Suprapubic skin (tissue), 4 donors: ENCODE data around the gene SRBD1. TPM values are rescaled to one million over a fixed set of nuclear protein-coding genes. Genes with fewer than 3 reads are reported as not detected.

Experiments used
- DNase-seq, 2 donors: peaks; one replicate each; pipeline ENCODE4 v3.0.0-alpha.2; 2019; ENCODE audit warnings: low spot score in 2 of 2
- H3K27ac ChIP-seq: fragments of 200-600 bp; sonication (generic); one replicate; pipeline ENCODE4 v1.5.1; 2019
- H3K27me3 ChIP-seq: fragments of 200-600 bp; sonication (generic); one replicate; pipeline ENCODE4 v1.5.1; 2019
- H3K36me3 ChIP-seq: fragments of 200-600 bp; sonication (generic); one replicate; pipeline ENCODE4 v1.5.1; 2019
- H3K4me1 ChIP-seq: fragments of 200-600 bp; sonication (generic); one replicate; pipeline ENCODE4 v1.5.1; 2019
- H3K4me3 ChIP-seq: fragments of 200-600 bp; sonication (generic); one replicate; pipeline ENCODE4 v1.5.1; 2019; ENCODE audit warnings: mild to moderate bottlenecking
- H3K9me3 ChIP-seq: fragments of 200-600 bp; sonication (generic); one replicate; pipeline ENCODE4 v1.5.1; 2019
- EP300 ChIP-seq: sonication (generic); formaldehyde crosslinking; IDR thresholded peaks from one replicate; pipeline ENCODE4 v1.6.1; 2017; ENCODE audit warnings: antibody characterized with exemption
- POLR2A ChIP-seq, 2 donors: fragments of 450-650 bp; IDR thresholded peaks; one replicate each; pipeline ENCODE4 v1.6.1; 2017; ENCODE audit warnings: antibody characterized with exemption in 2 of 2, mild to moderate bottlenecking in 2 of 2, moderate library complexity in 2 of 2
- POLR2AphosphoS5 ChIP-seq, 3 donors: sonication (generic); formaldehyde crosslinking; IDR thresholded peaks; one replicate each; pipeline ENCODE4 v1.6.1; 2017; ENCODE audit warnings: antibody characterized with exemption in 3 of 3
- WGBS: methylation state at CpG from one replicate; pipeline ENCODE4 v1.1.5; 2018; 5-methylcytosine and 5-hydroxymethylcytosine counted together
- total RNA-seq, 4 donors: library from RNA; depleted of rRNA; stranded (reverse); fragments of >200 nt; gene quantifications; one replicate each; pipeline ENCODE4 v1.1.0, GENCODE V29; 2016
- TF ChIP-seq, protein P1 (sequence below), 2 donors: fragments of 200-600 bp in 1 of 2; fragments of 450-650 bp in 1 of 2; sonication (generic) in 1 of 2; IDR thresholded peaks; one replicate each; pipeline ENCODE4 v1.5.1; 2016 to 2019; ENCODE audit warnings: antibody characterized with exemption in 2 of 2, mild to moderate bottlenecking in 1 of 2, moderate library complexity in 1 of 2

Gene SRBD1
- total RNA-seq, 4 donors from 2014 or later, result 6.1 to 9.6 (median 7.2) TPM

- 63% methylated on average over 1 of the region's 1 CpG for WGBS
These were observed 3.3 kb upstream of the SRBD1 start for GRCh38 chr2:45614330-45614729.

DNA sequence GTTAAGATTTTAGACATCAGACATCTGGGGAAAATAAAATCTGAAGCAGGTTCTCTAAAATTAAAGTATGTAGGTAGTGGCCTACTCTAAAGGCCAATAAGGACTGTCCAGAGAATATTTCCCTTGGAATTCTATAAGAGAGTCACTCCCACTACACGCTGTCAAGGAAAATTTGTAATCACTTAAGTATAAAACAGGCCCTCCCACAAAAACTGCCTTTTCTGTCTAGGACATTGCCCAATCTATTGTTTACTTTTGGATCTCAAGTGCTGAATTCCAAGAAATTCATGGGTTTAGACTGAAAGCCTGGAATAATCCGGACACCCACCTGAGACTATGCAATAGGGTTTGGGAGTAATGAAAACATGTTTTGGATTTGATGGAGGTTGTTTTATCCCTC, 1.7 kb upstream of the SRBD1 start:
- no peak for DNase-seq
- WGBS, result 67% methylated on average over 2 of the region's 2 CpGs
- H3K36me3 ChIP-seq, result no peaks in the 10 kb centered on the region
- TF ChIP-seq, protein P1, sequence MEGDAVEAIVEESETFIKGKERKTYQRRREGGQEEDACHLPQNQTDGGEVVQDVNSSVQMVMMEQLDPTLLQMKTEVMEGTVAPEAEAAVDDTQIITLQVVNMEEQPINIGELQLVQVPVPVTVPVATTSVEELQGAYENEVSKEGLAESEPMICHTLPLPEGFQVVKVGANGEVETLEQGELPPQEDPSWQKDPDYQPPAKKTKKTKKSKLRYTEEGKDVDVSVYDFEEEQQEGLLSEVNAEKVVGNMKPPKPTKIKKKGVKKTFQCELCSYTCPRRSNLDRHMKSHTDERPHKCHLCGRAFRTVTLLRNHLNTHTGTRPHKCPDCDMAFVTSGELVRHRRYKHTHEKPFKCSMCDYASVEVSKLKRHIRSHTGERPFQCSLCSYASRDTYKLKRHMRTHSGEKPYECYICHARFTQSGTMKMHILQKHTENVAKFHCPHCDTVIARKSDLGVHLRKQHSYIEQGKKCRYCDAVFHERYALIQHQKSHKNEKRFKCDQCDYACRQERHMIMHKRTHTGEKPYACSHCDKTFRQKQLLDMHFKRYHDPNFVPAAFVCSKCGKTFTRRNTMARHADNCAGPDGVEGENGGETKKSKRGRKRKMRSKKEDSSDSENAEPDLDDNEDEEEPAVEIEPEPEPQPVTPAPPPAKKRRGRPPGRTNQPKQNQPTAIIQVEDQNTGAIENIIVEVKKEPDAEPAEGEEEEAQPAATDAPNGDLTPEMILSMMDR (IDR thresholded peaks at IDR 0.05), result no peak
- TF ChIP-seq POLR2A (IDR thresholded peaks at IDR 0.05) (no peak), EP300 (no peak), POLR2AphosphoS5 (IDR thresholded peaks at IDR 0.05) (no peak)
- no peaks in the 10 kb centered on the region for H3K9me3 ChIP-seq
- H3K27me3 ChIP-seq, result no peaks in the 10 kb centered on the region
- H3K4me1 ChIP-seq, result peaks cover 27% of the 10 kb centered on the region
- H3K27ac ChIP-seq, result no peak overlapping the region
- no peak overlapping the region for H3K4me3 ChIP-seq

More at GRCh38 chr2:45614330-45614729, 3.3 kb upstream of the SRBD1 start:
- DNase-seq, result no peak
- no peaks in the 10 kb centered on the region for H3K9me3 ChIP-seq
- peaks cover 26% of the 10 kb centered on the region for H3K4me1 ChIP-seq
- no peak overlapping the region for H3K4me3 ChIP-seq
- no peaks in the 10 kb centered on the region for H3K36me3 ChIP-seq
- no peak overlapping the region for H3K27ac ChIP-seq
- TF ChIP-seq, protein P1 (IDR thresholded peaks at IDR 0.05), result no peak
- no peak for TF ChIP-seq EP300
- no peaks in the 10 kb centered on the region for H3K27me3 ChIP-seq

GRCh38 chr2:45612285-45612684, 1.2 kb upstream of the SRBD1 start:
- TF ChIP-seq POLR2AphosphoS5 (IDR thresholded peaks at IDR 0.05), result no peak
- TF ChIP-seq, protein P1 (IDR thresholded peaks at IDR 0.05), result no peak
- no peak for TF ChIP-seq POLR2A (IDR thresholded peaks at IDR 0.05)
- no peak for TF ChIP-seq EP300
- H3K9me3 ChIP-seq, result no peaks in the 10 kb centered on the region
- no peak overlapping the region for H3K4me3 ChIP-seq
- no peak overlapping the region for H3K27ac ChIP-seq
- no peaks in the 10 kb centered on the region for H3K36me3 ChIP-seq
- no peaks in the 10 kb centered on the region for H3K27me3 ChIP-seq
- 77% methylated on average over 2 of the region's 2 CpGs for WGBS
- no peak for DNase-seq
- H3K4me1 ChIP-seq, result peaks cover 27% of the 10 kb centered on the region

DNA sequence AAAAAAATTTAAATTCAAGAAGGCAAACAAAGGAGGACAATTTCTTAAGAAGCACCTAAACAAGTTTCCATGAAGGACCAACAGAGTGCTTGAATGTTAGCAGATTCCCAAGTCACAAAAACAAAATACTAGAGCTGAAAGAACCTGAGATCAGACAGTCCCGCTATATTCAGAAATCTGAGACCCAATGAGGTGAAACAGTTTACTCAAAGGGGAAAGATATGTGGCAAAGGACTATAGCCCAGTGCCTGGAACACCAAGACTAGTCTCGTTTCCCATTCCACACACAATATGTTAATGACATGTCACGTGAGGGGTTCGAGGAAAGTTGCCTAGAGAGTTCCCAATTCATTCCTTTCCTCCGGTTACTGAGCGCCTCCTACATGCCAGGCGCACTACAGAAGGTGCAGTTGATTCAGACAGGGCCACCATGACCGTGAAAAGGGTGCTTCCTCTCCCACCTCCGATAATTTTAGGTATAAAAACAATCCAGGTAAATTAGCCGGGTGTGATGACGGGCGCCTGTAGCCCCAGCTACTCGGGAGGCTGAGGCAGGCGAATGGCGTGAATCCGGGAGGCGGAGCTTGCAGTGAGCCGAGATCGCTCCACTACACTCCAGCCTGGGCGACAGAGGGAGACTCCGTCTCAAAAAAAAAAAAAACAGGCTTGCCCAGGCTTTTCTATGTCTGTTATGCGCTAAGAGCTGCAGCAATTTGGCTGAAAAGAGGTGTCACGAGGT, 617 bp downstream of the SRBD1 start:
- Histone ChIP-seq H3K9me3 (no peaks in the 10 kb centered on the region), H3K27me3 (no peaks in the 10 kb centered on the region), H3K4me1 (peaks cover 27% of the 10 kb centered on the region), H3K27ac (peak overlapping the region; percentile 77), H3K4me3 (peak overlapping the region; percentile 63), H3K36me3 (no peaks in the 10 kb centered on the region)
- under 1% methylated on average over 23 of the region's 23 CpGs for WGBS
- no peak for TF ChIP-seq EP300
- TF ChIP-seq, protein P1 (IDR thresholded peaks at IDR 0.05), result no peak
- TF ChIP-seq POLR2A (IDR thresholded peaks at IDR 0.05), result no peak
- TF ChIP-seq POLR2AphosphoS5 (IDR thresholded peaks at IDR 0.05), result no peak
- peak in 1 of 2 donors; percentile 61 for DNase-seq

DNA sequence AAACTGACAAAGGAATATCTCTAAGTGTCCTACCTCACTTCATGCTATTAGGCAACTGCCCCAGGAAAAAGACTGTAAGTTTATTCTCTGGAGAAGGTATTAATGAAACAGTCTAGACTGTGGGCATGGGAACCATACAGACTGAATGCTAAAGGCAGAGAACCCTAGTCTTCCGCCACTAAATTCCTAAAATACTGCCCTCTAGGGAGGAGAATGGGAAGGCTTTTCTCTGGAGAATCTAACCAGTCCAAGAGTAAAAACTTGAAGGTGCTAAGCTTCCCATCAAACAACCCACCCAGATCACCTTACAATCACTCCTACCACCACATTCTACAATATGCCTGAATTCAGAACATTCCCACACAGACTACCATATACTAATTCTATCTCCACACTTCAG, 3.4 kb downstream of the SRBD1 start:
- no peak overlapping the region for H3K4me3 ChIP-seq
- no peak for DNase-seq
- no peak for TF ChIP-seq POLR2AphosphoS5 (IDR thresholded peaks at IDR 0.05)
- no peak for TF ChIP-seq POLR2A (IDR thresholded peaks at IDR 0.05)
- TF ChIP-seq, protein P1 (IDR thresholded peaks at IDR 0.05), result peak in 1 of 2 donors; percentile 15
- TF ChIP-seq EP300, result no peak
- H3K27ac ChIP-seq, result no peak overlapping the region
- peaks cover 18% of the 10 kb centered on the region for H3K4me1 ChIP-seq
- WGBS, result 80% methylated on average over 1 of the region's 1 CpG
- no peaks in the 10 kb centered on the region for H3K9me3 ChIP-seq
- H3K27me3 ChIP-seq, result no peaks in the 10 kb centered on the region
- no peaks in the 10 kb centered on the region for H3K36me3 ChIP-seq
